IMR-90 (cell line): ENCODE results near the gene KRTCAP2. TPM values are rescaled to one million over a fixed set of nuclear protein-coding genes. Genes with fewer than 3 reads are reported as not detected.
A peak's percentile ranks its signal among the peaks of the same experiment; 100 is the strongest.
"Not testable (repeated sequence)": the region's sequence is repeated elsewhere in the genome, so short reads cannot be mapped to it uniquely, and the experiment has no call there.

Source experiments
- ATAC-seq: fragments of 200-7000 bp; cut with Tn5 transposase; 2 replicates; pipeline ENCODE4 v1.9.1; 2020; ENCODE audit warnings: low read depth, mild to moderate bottlenecking, moderate library complexity
- BruUV-seq: library from RNA; stranded (reverse); fragments of 400-500 nt; replicated peaks from 2 replicates; lab custom pipeline; 2021; lab: Mats Ljungman, UMichigan
- CTCF ChIA-PET: fragments of 300-600 bp; formaldehyde crosslinking; extraction: SDS; loops from one replicate; lab custom pipeline; 2021; ENCODE audit warnings: antibody characterized with exemption; lab: Yijun Ruan, JAX
- POLR2A ChIA-PET: fragments of 300-600 bp; sonication (Branson Sonifier 250); formaldehyde crosslinking; loops from one replicate; lab custom pipeline; 2022; ENCODE audit warnings: antibody characterized with exemption; ENCODE audit not compliant: unreplicated experiment; lab: Charles Lee
- DNase-seq: peaks from one replicate; pipeline ENCODE4 v3.0.0; 2013
- H2AFZ ChIP-seq: replicated peaks from 2 replicates; pipeline ENCODE3; 2013; ENCODE audit warnings: low read length, mild to moderate bottlenecking; ENCODE audit not compliant: poor library complexity
- H2AK5ac ChIP-seq: 2 replicates; pipeline ENCODE4 v1.6.1; 2013; ENCODE audit warnings: low read depth, low read length, inconsistent platforms
- H2AK9ac ChIP-seq: replicated peaks from 2 replicates; pipeline ENCODE3; 2013; ENCODE audit warnings: mild to moderate bottlenecking, low read depth, low read length, moderate library complexity; ENCODE audit not compliant: poor library complexity
- H2BK120ac ChIP-seq: 2 replicates; pipeline ENCODE4 v1.6.1; 2013; ENCODE audit warnings: low read depth, low read length, inconsistent platforms
- H2BK15ac ChIP-seq: 3 replicates; pipeline ENCODE4 v1.6.1; 2013; ENCODE audit warnings: low read depth, low read length, inconsistent platforms
- H2BK20ac ChIP-seq: 2 replicates; pipeline ENCODE4 v1.6.1; 2013; ENCODE audit warnings: low read depth, mild to moderate bottlenecking, inconsistent platforms, low read length, moderate library complexity
- H2BK5ac ChIP-seq: 2 replicates; pipeline ENCODE4 v1.6.1; 2013; ENCODE audit warnings: mild to moderate bottlenecking, low read depth, low read length, inconsistent platforms; ENCODE audit not compliant: poor library complexity, severe bottlenecking
- H3K14ac ChIP-seq: replicated peaks from 2 replicates; pipeline ENCODE4 v1.6.1; 2013; ENCODE audit warnings: low read depth, low read length, inconsistent platforms
- H3K18ac ChIP-seq: 2 replicates; pipeline ENCODE4 v1.6.1; 2013; ENCODE audit warnings: low read depth, low read length, control low read depth
- H3K23ac ChIP-seq: 2 replicates; pipeline ENCODE4 v1.6.1; 2013; ENCODE audit warnings: low read depth, low read length, inconsistent platforms
- H3K27ac ChIP-seq: 2 replicates; pipeline ENCODE4 v1.5.1; 2013; ENCODE audit warnings: mild to moderate bottlenecking, control low read depth, low read length; ENCODE audit not compliant: insufficient read depth
- H3K27me3 ChIP-seq: 2 replicates; pipeline ENCODE4 v1.6.1; 2013; ENCODE audit warnings: low read length; ENCODE audit not compliant: control insufficient read depth, insufficient read depth
- H3K36me3 ChIP-seq: 2 replicates; pipeline ENCODE4 v1.6.1; 2013; ENCODE audit warnings: low read length, mixed read lengths; ENCODE audit not compliant: control insufficient read depth, insufficient read depth
- H3K4ac ChIP-seq: 2 replicates; pipeline ENCODE4 v1.6.1; 2013; ENCODE audit warnings: low read depth, low read length, inconsistent platforms
- H3K4me1 ChIP-seq: 2 replicates; pipeline ENCODE4 v1.6.1; 2013; ENCODE audit warnings: low read length, mixed read lengths; ENCODE audit not compliant: control insufficient read depth, insufficient read depth
- H3K4me2 ChIP-seq: 2 replicates; pipeline ENCODE4 v1.6.1; 2013; ENCODE audit warnings: low read depth, mild to moderate bottlenecking, control low read depth, low read length, moderate library complexity
- H3K4me3 ChIP-seq: 2 replicates; pipeline ENCODE4 v1.5.1; 2013; ENCODE audit warnings: low read depth, mild to moderate bottlenecking, control low read depth, low read length, moderate library complexity; ENCODE audit not compliant: insufficient read depth
- H3K56ac ChIP-seq: 2 replicates; pipeline ENCODE4 v1.6.1; 2013; ENCODE audit warnings: low read length, inconsistent platforms; ENCODE audit not compliant: insufficient read depth; ENCODE audit errors: extremely low read depth
- H3K79me1 ChIP-seq, 2 experiments: 2 replicates each; pipeline ENCODE4 v1.6.1; 2013; ENCODE audit warnings: low read length in 2 of 2, inconsistent platforms in 1 of 2, low read depth in 1 of 2
- H3K9ac ChIP-seq: 2 replicates; pipeline ENCODE4 v1.6.1; 2013; ENCODE audit warnings: low read depth, low read length, control low read depth
- H3K9me1 ChIP-seq: 2 replicates; pipeline ENCODE4 v1.6.1; 2013; ENCODE audit warnings: low read length, inconsistent platforms; ENCODE audit not compliant: insufficient read depth
- H3K9me3 ChIP-seq: 2 replicates; pipeline ENCODE4 v1.6.1; 2013; ENCODE audit warnings: low read length; ENCODE audit not compliant: control insufficient read depth, insufficient read depth
- H4K20me1 ChIP-seq: 2 replicates; pipeline ENCODE4 v1.6.1; 2013; ENCODE audit warnings: low read length, inconsistent platforms; ENCODE audit not compliant: insufficient read depth
- H4K5ac ChIP-seq: 2 replicates; pipeline ENCODE4 v1.6.1; 2013; ENCODE audit warnings: mild to moderate bottlenecking, low read depth, low read length, control low read depth
- H4K8ac ChIP-seq, 2 experiments: 2 replicates each; pipeline ENCODE4 v1.6.1; 2013; ENCODE audit warnings: low read depth in 2 of 2, low read length in 2 of 2, control low read depth in 1 of 2, inconsistent platforms in 1 of 2
- H4K91ac ChIP-seq: 2 replicates; pipeline ENCODE4 v1.6.1; 2013; ENCODE audit warnings: low read depth, low read length, inconsistent platforms; ENCODE audit not compliant: insufficient read depth
- ELK1 ChIP-seq: fragments of 150-350 bp; IDR thresholded peaks from 2 replicates; pipeline ENCODE4 v1.6.1; 2016; ENCODE audit warnings: low read depth, mild to moderate bottlenecking, low read length, moderate library complexity, borderline replicate concordance
- MAFK ChIP-seq: IDR thresholded peaks from 2 replicates; pipeline ENCODE4 v1.6.1; 2012; ENCODE audit warnings: low read depth, low read length, improper control_type of control experiment
- RCOR1 ChIP-seq: IDR thresholded peaks from 2 replicates; pipeline ENCODE4 v1.6.1; 2012; ENCODE audit warnings: mild to moderate bottlenecking, low read length, improper control_type of control experiment; ENCODE audit not compliant: insufficient replicate concordance
- RFX5 ChIP-seq: IDR thresholded peaks from 2 replicates; pipeline ENCODE4 v1.8.0; 2012; ENCODE audit warnings: low read depth, mild to moderate bottlenecking, low read length, moderate library complexity
- WGBS, 2 experiments: methylation state at CpG; one replicate each; pipeline versions ENCODE4 v1.1.5 to v1.1.7; 2013; ENCODE audit warnings: missing lambda C conversion rate in 2 of 2; ENCODE audit not compliant: insufficient read length in 1 of 2; ENCODE audit errors: extremely low coverage in 2 of 2; 5-methylcytosine and 5-hydroxymethylcytosine counted together
- dilution Hi-C: fragments of 300-500 bp; cut with HindIII; formaldehyde crosslinking; loops from one replicate; pipeline ENCODE4 v1.14.3; 2018; ENCODE audit warnings: low sequenced_read_pairs; ENCODE audit not compliant: unreplicated experiment
- in situ Hi-C: fragments of 300-500 bp; cut with MboI; formaldehyde crosslinking; loops from 3 replicates; pipeline ENCODE4 v1.14.3; 2019; ENCODE audit warnings: low sequenced_read_pairs, inconsistent platforms, mixed read lengths
- intact Hi-C: fragments of 100-400 bp; cut with micrococcal nuclease; formaldehyde crosslinking; loops from 2 replicates; pipeline ENCODE4 v1.10.0; 2022
- polyA plus RNA-seq, 3 experiments: library from polyadenylated mRNA; depleted of rRNA; stranded (reverse); fragments of >200 nt; gene quantifications; 2 replicates each; pipeline ENCODE4 v1.2.3, GENCODE V29; 2012; ENCODE audit warnings: low replicate concordance in 1 of 3
- total RNA-seq: library from RNA; depleted of rRNA; stranded (reverse); fragments of >200 nt; gene quantifications from 2 replicates; pipeline ENCODE4 v1.2.3, GENCODE V29; 2012

Gene KRTCAP2
- total and polyA plus RNA-seq, 2 of the 4 experiments (the other 2 are of a cell fraction): 76.7 to 232 TPM

GRCh38 chr1:155172732-155173477, at the start of gene KRTCAP2 (continued):
- TF ChIP-seq ELK1 (no peak), RCOR1 (peak; percentile 85), RFX5 (no peak), MAFK (no peak)

- H3K9me3 ChIP-seq, H2BK5ac ChIP-seq, H2BK20ac ChIP-seq, H4K20me1 ChIP-seq, H3K27me3 ChIP-seq, H3K9ac ChIP-seq, H2AFZ ChIP-seq, H3K36me3 ChIP-seq, H3K23ac ChIP-seq, dilution Hi-C loops, H4K5ac ChIP-seq, H3K27ac ChIP-seq, DNase-seq, CTCF ChIA-PET, H4K91ac ChIP-seq, H3K56ac ChIP-seq, H3K9me1 ChIP-seq, H2BK120ac ChIP-seq, intact Hi-C loops, H3K4me2 ChIP-seq, H2BK15ac ChIP-seq, H2AK9ac ChIP-seq, in situ Hi-C loops, H2AK5ac ChIP-seq, H3K14ac ChIP-seq, H3K18ac ChIP-seq, H3K4me3 ChIP-seq, BruUV-seq, ATAC-seq, H3K4ac ChIP-seq, POLR2A ChIA-PET: not testable (repeated sequence)
- Histone ChIP-seq H3K79me1 (peaks cover 10 to 27% of the 10 kb centered on the region in 2 experiments), H3K4me1 (peaks cover 15% of the 10 kb centered on the region), H4K8ac (peak overlapping the region; percentile 61 to 95; a peak in 1 of 4 replicates)
- WGBS, 2 experiments: no CpG with 5 or more reads among the region's 10 CpGs
Measured at GRCh38 chr1:155220211-155220965, 47.3 kb upstream of the KRTCAP2 start.
